ENCODE results near the gene LYPD1.
"Not testable (repeated sequence)": the region's sequence is repeated elsewhere in the genome, so short reads cannot be mapped to it uniquely, and the experiment has no call there.

The LYPD1 gene

GRCh38 chr2:132669908-132670495, at the start of gene LYPD1:
Gene LYPD1, minus strand, starts transcription at chr2:132670205. Its CDS starts 273 bp downstream, at chr2:132669932.
- DNase-seq, result peak in 1 of 2 experiments; percentile 5

- DNase-seq, result no peak
These were observed 49.5 kb upstream of the LYPD1 start for GRCh38 chr2:132719480-132719879.

- DNase-seq, result no peak
These were observed 46.9 kb upstream of the LYPD1 start for GRCh38 chr2:132716954-132717353.

- DNase-seq, result no peak
These were observed 45.7 kb upstream of the LYPD1 start for GRCh38 chr2:132715386-132716351.

GRCh38 chr2:132703396-132703795, 33.4 kb upstream of the LYPD1 start:
- no peak for DNase-seq

- no peak for DNase-seq
These were observed 31.8 kb upstream of the LYPD1 start for GRCh38 chr2:132701810-132702209.

GRCh38 chr2:132699802-132700201, 29.8 kb upstream of the LYPD1 start:
- DNase-seq, result not testable (repeated sequence)

- DNase-seq, result not testable (repeated sequence)
These were observed 28.3 kb upstream of the LYPD1 start for GRCh38 chr2:132698347-132698746.

GRCh38 chr2:132697556-132698205, 27.7 kb upstream of the LYPD1 start:
- DNase-seq, result no peak

- no peak for DNase-seq
These were observed 22.8 kb upstream of the LYPD1 start for GRCh38 chr2:132692816-132693215.

GRCh38 chr2:132691556-132691955, 21.6 kb upstream of the LYPD1 start:
- DNase-seq, result no peak

- DNase-seq, result no peak
These were observed 20.8 kb upstream of the LYPD1 start for GRCh38 chr2:132690664-132691303.

GRCh38 chr2:132681766-132682165, 11.8 kb upstream of the LYPD1 start:
- no peak for DNase-seq

- no peak for DNase-seq
These were observed 10.5 kb upstream of the LYPD1 start for GRCh38 chr2:132680544-132680943.

- DNase-seq, result no peak
These were observed 8.5 kb upstream of the LYPD1 start for GRCh38 chr2:132678483-132678882.

GRCh38 chr2:132677661-132678060, 7.7 kb upstream of the LYPD1 start:
- no peak for DNase-seq

- no peak for DNase-seq
These were observed 7.0 kb upstream of the LYPD1 start for GRCh38 chr2:132676999-132677398.

GRCh38 chr2:132671151-132671835, 1.3 kb upstream of the LYPD1 start:
- peak in 1 of 2 experiments; percentile 70 for DNase-seq

- peak in 1 of 2 experiments; percentile 6 for DNase-seq
These were observed 618 bp upstream of the LYPD1 start for GRCh38 chr2:132670496-132671150.

GRCh38 chr2:132668987-132669907, 758 bp downstream of the LYPD1 start:
- DNase-seq, result no peak

All from SW 1271 (cell line).